Prostate gland (tissue), 2 donors: Measurements from ENCODE around the gene NKX1-2.

Experiments
- CTCF ChIP-seq, 4 experiments: fragments of 200-600 bp in 2 of 4; fragments of 450-650 bp in 2 of 4; sonication (generic) in 2 of 4; IDR thresholded peaks; 1 replicate in 3 of 4; 2 replicates in 1 of 4; pipeline ENCODE4 v1.5.1; 2016 to 2019; ENCODE audit warnings: antibody characterized with exemption in 4 of 4, mild to moderate bottlenecking in 2 of 4, moderate library complexity in 2 of 4
- POLR2A ChIP-seq: fragments of 450-650 bp; IDR thresholded peaks from one replicate; pipeline ENCODE4 v1.6.1; 2016; ENCODE audit warnings: antibody characterized with exemption, mild to moderate bottlenecking
- POLR2AphosphoS5 ChIP-seq: sonication (generic); formaldehyde crosslinking; IDR thresholded peaks from one replicate; pipeline ENCODE4 v1.6.1; 2017; ENCODE audit warnings: antibody characterized with exemption

GRCh38 chr10:124425227-124425962 is 24.4 kb downstream of the NKX1-2 start:
- TF ChIP-seq POLR2A (no peak), CTCF (IDR thresholded peaks at IDR 0.05) (no peak), POLR2AphosphoS5 (no peak)
